GM19238 (cell line): ENCODE measurements around the gene DCLRE1B.

Source experiments
- DNase-seq: peaks from one replicate; pipeline ENCODE4 v3.0.0; 2011; ENCODE audit warnings: low spot score; ENCODE audit not compliant: insufficient read length

DCLRE1B gene

DNA sequence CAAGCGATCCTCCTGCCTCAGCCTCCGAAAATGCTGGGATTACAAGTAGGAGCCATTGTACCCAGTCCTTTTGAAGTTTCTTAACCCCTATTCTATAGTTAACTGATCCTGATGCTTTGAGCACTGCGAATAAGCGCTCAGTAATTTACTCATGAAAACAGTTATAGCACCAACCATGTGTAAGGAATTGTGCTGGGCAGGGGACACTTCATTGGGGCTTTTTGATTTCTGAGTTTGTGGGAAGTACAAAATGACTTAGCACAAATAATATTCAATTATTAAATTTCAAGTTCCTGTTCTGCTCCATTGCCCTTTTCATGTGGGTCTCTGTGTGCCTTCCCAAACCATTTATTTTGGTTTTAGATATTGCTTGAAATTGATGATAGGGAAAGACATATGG, 17.8 kb downstream of the DCLRE1B start:
- DNase-seq, result no peak

DNA sequence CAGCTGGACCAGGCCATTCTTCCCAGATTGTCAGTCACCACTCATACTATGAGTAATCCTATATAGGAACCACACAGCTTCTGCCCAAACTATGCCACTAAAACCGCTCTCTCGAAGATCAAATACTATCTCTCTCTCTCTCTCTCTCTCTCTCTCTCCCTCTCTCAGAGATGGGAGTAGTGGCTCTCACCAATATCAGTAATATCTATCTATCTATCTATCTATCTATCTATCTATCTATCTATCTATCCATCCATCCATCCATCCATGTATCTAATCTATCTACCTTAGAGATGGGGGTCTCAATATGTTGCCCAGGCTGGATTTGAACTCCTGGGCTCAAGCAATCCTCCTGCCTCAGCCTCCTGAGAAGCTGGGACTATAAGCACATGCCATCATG, 19.3 kb downstream of the DCLRE1B start:
- DNase-seq, result no peak

DNA sequence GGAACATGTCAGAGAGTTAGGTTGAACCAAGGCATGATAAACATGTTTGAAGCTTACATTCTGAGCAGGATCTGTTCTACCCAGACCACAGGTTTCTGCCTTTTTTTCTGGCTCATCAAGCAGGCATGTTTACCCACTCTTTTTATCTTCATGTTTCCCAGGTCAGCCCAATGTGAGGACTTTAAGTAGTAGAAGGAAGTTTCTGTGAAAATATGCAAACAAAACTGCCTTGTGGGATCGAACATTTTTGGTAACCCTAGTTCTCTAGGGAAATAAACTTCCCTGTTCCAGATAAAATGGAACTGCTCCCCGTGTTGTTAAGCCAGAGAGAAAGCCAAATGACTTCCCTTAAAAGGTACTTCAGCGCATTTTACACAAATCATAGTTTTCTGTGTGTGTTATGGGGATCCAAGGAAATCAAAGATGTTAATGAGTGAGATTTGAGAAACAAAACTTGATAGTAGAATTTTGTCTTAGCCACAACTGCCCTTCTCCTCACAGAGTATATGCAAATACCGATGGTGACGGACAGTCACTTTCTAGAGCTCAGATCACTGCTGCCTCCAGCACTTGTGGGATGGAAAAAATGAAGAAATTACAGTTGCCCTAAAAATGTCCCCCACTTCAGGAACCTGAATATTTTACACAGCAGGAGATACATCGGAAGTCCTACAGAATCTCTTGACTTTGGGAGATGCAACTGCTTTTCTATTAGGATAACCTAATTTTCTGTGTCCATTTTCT, 23.2 kb downstream of the DCLRE1B start:
- DNase-seq, result no peak

DNA sequence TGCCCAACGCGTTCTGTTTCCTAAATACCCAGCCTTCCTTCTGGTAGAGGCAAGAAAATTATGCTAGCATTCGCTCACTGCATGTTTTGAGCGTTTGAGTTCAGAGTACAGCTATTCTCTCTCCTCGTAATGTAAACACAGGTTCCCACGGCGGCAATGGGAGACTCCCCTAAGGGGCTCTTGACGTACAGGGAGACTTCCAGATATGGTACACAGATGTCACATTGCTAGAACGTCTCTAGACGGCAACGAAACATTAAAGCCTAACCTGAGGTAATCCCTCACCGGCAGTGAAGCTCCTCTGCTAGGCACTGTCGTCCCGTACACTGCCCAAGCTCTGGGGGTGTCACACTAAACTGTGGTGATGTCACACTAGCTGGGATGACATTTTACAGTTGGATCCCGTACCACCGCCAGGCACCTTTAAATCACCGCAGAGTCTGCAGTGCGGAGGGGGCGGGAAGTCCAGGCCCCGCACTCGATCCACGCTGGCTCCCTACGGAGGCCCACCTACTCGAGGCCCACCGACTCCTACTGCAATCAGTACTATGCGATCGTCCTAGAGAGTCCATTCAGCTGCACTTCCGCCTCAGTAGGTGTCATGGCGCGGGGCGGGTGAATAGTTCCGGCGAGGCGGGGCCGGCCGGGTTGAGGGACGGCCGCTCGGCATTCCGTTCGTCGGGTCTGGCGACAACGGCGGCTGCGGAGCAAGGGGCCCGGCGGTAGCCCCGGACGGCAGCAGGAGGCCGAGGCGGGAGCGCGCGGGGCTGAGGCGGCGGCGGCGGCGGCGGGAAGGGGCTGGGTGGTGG, 24.0 kb downstream of the DCLRE1B start, which contains the start of gene HIPK1:
Gene HIPK1, plus strand, starts transcription at position 384 of the 809 bp plus-strand sequence.
- DNase-seq, result peak; percentile 76

DNA sequence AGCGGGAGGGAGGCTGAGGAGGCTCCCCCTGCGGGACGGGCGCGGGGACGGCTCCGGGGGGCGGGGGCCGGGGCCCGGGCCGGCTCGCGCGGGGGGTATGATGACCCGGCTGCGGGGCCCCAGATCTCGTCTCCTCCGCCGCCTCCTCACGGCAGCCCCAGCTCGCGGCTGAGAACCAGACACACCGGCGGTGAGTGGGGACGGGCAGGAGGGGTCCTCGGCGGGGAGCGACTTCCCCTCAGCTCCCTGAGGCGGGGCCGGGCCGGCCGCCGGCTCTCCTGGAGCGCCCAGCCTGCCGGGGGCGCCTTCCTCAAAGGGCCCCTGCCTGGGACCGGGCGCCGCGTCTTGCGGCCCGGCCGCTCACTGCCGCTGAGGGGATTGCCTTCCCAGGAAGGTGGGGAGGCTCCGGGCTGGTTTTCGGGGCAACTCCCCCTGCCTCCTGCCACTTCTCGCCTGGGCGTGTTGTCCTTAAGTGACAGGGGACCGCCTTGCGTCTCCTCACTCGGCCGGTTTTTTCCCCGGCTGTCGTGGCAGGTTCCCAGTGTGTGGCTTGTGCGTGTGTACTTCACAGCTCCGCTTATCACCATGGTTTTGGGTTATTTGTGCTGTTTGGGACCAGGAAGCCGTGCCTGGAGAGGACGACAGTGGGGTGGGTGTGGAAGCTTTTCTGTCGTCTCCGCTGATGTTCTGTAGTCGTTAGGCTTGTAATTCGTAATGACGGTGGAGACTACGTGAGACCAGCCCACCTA, 24.8 kb downstream of the DCLRE1B start:
- DNase-seq, result peak; percentile 52

DNA sequence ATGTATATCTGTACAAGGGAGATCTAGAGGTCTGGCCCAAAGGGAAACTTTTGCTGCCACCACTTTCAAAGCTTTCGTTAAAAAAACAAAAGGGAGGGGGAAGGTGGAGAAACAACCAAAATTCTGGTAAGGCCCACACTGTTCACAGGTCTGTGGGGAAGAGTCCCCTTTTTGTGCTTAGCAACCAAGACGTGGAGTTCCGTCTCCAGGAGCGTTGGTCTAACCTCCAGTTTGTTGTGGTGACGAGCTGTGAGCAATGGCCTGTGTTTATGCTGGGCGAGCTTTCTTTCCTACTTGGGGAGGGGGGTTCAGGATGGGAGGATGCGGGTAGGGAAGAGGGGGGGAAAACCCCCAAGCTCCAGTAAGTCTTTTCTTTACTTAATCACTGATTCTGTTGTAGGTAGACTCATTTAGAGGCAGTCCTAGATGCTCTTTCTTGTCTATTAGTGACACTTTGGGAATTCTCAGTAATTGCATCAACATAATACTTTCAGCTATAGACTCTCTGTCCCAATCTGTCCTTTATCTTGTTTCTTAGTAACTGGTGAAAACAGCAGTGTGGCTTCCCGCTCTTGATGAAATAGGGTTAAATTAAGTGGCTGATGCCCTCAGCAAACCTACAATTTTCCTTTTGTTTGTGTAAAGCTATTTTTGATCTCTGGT, 25.5 kb downstream of the DCLRE1B start:
- no peak for DNase-seq

DNA sequence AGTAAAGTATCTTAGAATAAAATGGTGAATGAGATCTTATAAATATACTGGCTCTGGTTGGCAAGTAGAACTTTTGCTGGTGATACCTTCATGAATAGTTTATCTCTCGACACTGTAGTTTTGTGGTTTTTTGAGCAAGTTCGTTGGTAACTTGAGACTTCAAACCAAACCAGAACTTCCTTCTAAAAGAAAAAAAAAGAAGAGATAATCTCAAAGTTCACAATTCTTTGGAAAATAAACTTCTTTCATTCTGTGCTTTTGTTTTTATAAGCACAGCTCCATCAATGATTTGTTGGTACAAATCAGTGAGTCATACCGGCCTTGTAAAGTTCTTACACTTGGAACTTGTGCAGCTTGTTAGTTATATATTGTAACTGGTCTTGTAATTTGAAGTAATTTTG, 26.3 kb downstream of the DCLRE1B start:
- DNase-seq, result no peak

DNA sequence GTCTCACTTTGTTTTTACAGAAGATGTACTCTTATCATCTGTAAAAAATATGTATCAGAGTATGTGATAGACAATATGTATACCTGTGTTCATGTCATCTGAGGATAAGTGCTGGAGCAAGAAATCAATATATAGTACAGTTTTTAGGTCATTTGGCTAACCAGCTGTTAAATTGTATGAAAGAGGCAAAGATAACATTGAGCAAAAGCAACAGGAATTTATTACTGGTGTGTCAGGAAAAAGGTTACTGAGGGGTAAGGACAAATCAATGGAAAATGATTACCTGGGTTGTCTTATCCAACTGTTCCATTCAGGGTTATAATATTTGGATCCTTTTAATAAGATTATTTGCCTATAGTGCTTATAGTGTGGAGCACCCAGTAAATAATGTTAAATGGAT, 28.9 kb downstream of the DCLRE1B start:
- DNase-seq, result no peak

DNA sequence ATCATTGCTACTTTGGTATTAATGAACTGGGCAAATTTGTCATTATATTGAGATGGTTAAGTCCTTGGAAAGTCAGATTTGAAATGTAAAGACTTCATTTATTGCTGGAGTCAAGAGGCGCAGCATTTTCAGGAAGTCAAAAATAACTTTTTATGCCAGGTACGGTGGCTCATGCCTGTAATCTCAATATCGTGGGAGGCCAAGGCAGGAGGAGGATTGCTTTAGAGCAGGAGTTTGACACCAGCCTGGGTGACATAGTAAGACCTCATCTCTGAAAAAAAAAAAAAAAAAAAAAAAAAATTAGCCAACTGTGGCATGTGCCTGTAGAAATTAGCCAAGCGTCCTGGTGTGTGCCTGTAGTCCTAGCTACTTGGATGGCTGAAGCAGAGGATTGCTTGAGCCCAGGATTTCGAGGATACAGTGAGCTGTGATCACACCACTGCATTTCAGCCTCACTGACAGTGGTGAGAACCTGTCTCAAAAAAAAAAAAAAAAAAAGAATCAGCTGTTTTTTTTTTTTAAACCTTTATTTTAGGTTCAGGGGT, 29.5 kb downstream of the DCLRE1B start:
- no peak for DNase-seq

DNA sequence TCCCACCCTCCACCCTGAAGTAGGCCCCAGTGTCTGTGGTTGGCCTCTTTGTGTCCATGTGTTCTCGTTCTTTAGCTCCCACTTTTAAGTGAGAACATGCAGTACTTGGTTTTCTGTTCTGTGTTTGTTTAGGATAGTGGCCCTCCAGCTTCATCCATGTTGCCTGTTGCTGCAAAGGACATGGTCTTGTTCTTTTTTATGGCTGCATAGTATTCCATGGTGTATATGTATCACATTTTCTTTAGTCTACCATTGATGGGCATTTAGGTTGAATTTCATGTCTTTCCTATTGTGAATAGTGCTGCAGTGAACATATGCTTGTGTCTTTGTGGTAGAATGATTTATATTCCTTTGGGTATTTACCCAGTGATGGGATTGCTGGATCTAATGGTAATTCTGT, 30.1 kb downstream of the DCLRE1B start:
- no peak for DNase-seq

DNA sequence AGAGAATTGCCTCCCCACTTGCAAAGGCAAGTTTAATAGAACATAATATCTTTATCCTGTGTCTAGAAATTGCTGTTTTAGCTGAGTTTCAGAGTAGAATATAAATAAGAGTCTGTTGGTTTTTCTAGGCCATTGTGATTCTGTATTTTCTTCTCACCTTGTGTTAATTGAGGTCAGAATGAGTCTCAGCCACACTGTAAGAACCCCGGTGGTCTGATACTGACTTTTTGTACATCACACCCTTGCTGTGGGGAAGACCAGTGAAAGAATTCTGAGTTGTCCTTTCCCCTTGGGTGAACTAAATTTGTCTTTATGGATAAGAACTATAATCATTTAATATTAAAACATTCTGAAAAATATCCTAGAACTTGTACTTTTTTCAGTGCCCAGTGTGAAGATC, 30.8 kb downstream of the DCLRE1B start:
- no peak for DNase-seq

DNA sequence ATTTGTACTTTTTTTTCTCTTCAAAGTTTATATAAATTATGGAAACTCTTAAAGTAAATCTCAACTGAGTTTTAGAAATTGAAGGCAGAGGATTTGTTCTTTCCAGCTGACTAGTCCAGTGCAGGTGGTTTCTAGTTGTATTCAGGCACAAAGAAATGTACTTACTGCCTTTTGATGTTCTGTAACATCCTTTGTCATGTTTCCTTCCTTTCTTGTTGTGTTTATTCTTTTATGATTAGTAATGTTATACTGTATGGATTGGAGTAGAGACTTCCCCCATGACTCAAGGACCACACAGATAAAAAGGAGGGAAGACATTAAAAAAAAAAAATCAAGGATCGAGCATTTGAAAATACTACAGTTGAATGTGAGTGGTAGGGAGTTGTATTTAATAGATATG, 32.0 kb downstream of the DCLRE1B start:
- no peak for DNase-seq

DNA sequence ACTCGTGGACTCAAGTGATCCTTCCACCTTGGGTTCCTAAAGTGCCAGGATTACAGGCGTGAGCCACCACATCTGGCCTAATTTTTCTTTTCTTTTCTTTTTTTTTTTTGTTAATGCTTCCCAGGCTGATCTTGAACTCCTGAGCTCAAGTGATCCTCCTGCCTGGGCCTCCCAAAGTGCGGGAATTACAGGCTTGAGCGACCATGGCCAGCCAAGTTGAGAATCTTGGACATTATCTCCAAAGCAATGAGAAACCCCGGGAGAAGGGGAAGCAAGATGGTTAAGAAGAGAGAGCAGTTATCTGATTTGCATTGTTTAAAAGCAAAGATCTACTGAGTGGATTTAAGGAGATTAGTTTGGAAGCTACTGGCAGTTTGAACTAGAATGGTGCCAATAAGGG, 33.1 kb downstream of the DCLRE1B start:
- DNase-seq, result no peak

DNA sequence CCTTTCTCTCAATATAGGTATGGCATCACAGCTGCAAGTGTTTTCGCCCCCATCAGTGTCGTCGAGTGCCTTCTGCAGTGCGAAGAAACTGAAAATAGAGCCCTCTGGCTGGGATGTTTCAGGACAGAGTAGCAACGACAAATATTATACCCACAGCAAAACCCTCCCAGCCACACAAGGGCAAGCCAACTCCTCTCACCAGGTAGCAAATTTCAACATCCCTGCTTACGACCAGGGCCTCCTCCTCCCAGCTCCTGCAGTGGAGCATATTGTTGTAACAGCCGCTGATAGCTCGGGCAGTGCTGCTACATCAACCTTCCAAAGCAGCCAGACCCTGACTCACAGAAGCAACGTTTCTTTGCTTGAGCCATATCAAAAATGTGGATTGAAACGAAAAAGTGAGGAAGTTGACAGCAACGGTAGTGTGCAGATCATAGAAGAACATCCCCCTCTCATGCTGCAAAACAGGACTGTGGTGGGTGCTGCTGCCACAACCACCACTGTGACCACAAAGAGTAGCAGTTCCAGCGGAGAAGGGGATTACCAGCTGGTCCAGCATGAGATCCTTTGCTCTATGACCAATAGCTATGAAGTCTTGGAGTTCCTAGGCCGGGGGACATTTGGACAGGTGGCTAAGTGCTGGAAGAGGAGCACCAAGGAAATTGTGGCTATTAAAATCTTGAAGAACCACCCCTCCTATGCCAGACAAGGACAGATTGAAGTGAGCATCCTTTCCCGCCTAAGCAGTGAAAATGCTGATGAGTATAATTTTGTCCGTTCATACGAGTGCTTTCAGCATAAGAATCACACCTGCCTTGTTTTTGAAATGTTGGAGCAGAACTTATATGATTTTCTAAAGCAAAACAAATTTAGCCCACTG, 35.5 kb downstream of the DCLRE1B start:
- no peak for DNase-seq

DNA sequence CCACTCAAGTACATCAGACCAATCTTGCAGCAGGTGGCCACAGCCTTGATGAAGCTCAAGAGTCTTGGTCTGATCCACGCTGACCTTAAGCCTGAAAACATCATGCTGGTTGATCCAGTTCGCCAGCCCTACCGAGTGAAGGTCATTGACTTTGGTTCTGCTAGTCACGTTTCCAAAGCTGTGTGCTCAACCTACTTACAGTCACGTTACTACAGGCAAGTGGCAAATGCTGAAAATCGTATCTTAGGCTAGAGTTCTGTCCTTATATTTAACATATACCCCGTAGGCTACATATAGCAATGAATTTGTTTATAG, 36.1 kb downstream of the DCLRE1B start:
- no peak for DNase-seq

DNA sequence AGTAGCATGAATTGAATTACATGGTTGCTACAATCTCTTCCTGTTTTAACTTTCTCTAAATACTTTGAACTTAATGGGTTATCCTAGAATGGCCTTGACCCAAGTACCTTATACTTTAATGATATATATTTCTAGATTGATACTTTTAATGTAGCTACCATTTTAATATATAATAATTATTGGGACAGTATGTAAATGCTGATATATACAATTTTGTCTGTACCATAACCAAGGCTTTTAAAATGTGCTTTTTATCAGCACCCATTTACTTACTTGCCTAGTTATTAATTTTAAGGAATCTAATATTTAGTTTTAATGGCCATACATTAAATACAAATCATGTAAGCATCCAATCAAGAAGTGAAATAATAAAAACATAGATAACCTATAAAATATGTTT, 37.4 kb downstream of the DCLRE1B start:
- DNase-seq, result no peak

DNA sequence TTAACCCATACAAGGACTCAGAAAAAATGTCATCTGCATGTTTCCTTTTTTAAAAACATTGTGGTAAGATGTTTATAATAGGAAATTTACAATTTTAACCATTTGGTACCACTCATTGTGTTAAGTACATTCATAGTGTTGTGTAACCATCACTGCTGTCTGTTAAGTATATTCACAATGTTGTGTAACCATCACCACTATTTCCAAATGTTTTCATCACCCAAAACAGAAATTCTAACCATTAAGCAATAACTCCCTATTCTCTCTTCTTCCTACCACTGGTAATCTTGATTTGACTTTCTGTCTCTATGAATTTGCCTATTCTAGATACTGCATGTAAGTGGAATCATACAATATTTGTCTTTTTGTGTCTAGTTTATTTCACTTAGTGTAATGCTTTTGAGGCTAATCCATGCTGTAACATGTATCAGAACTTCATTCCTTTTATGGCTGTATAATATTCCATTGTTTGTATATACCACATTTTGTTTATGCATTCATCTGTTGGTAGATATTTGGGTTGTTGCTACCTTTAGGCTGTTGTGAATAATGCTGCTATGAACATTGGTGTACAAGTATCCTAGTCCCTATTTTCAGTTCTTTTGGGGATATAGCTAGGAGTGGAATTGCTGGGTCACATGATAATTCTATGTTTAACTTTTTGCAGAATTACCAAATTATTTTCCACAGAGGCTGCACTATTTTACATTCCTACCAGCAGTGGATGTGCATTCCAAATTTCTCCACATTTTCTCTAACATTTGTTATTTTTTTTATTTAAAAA, 38.1 kb downstream of the DCLRE1B start:
- no peak for DNase-seq

DNA sequence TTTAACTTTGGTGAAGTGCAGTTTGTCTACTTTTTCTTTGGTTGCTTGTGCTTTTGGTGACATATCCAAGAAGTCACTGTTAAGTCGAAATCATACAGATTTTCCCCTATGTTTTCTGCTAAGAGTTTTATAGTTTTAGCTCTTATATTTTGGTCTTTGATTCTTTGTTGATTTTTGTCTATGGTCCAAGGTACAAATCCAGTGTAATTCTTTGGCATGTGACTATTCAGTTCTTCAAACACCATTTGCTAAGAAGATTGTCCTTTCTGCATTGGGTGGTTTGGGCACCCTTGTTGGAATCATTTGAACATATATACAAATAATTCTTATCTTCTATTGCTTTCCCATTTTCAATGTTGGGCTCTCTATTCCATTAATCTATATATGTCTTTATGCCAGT, 40.2 kb downstream of the DCLRE1B start:
- no peak for DNase-seq

DNA sequence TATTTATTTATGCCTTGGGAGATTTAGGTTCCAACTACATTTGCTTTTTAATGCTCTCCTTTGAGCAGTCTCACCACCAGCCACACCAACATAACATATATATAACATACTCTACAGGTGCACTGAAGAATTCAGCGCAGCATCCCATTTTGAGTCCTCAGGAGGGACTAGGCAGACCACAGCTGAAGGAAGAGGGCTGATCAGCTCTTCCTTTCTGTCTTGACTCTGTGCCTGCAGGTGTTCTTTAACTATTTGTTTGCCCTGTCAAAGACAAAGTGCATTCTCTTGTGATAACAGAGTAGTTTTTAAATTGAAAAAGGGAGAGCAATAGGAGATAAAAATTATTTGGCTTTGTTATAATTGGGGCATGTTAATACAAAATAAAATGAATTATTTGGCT, 41.0 kb downstream of the DCLRE1B start:
- no peak for DNase-seq
